GM23338 (cell line): ENCODE measurements around the gene ATG4B.

Experiments used
- CREB1 ChIP-seq: fragments of 250-450 bp; sonication (Bioruptor Pico); IDR thresholded peaks from 2 replicates; pipeline ENCODE4 v1.5.0; 2020; ENCODE audit warnings: low read depth, mild to moderate bottlenecking, moderate library complexity
- CTCF ChIP-seq, 2 experiments: fragments of 200-600 bp in 1 of 2; sonication (generic) in 1 of 2; conservative IDR thresholded peaks; 2 replicates each; pipeline versions ENCODE4 v1.5.1 to v1.6.1; 2016 to 2017; ENCODE audit warnings: antibody characterized with exemption in 2 of 2, low read depth in 2 of 2, mild to moderate bottlenecking in 2 of 2, moderate library complexity in 1 of 2
- ETS1 ChIP-seq: IDR thresholded peaks from 2 replicates; pipeline ENCODE4 v1.6.1; 2016; ENCODE audit warnings: antibody characterized with exemption
- EZH2 ChIP-seq: fragments of 200-600 bp; sonication (generic); IDR thresholded peaks from one replicate; pipeline ENCODE4 v1.8.0; 2017; ENCODE audit warnings: antibody characterized with exemption, mild to moderate bottlenecking, low read depth; ENCODE audit not compliant: unreplicated experiment
- EZH2phosphoT487 ChIP-seq: fragments of 200-600 bp; sonication (generic); IDR thresholded peaks from one replicate; pipeline ENCODE4 v1.8.1; 2018; ENCODE audit warnings: antibody characterized with exemption; ENCODE audit not compliant: unreplicated experiment
- JUNB ChIP-seq: IDR thresholded peaks from one replicate; pipeline ENCODE4 v1.6.1; 2016; ENCODE audit warnings: antibody characterized with exemption; ENCODE audit not compliant: unreplicated experiment
- POLR2AphosphoS5 ChIP-seq: IDR thresholded peaks from 2 replicates; pipeline ENCODE4 v1.6.1; 2016; ENCODE audit warnings: antibody characterized with exemption, low read depth
- REST ChIP-seq: IDR thresholded peaks from one replicate; pipeline ENCODE4 v1.6.1; 2018; ENCODE audit warnings: antibody characterized with exemption; ENCODE audit not compliant: unreplicated experiment
- STAT1 ChIP-seq: IDR thresholded peaks from one replicate; pipeline ENCODE4 v1.6.1; 2016; ENCODE audit warnings: antibody characterized with exemption; ENCODE audit not compliant: unreplicated experiment
- ZNF114 ChIP-seq: fragments of 250-450 bp; sonication (Bioruptor Pico); IDR thresholded peaks from 2 replicates; pipeline ENCODE4 v1.5.0; 2020; ENCODE audit warnings: mild to moderate bottlenecking, moderate library complexity
- ZNF331 ChIP-seq: fragments of 250-450 bp; sonication (Bioruptor Pico); IDR thresholded peaks from 2 replicates; pipeline ENCODE4 v1.5.0; 2020; ENCODE audit warnings: low read depth, mild to moderate bottlenecking, moderate library complexity

DNA sequence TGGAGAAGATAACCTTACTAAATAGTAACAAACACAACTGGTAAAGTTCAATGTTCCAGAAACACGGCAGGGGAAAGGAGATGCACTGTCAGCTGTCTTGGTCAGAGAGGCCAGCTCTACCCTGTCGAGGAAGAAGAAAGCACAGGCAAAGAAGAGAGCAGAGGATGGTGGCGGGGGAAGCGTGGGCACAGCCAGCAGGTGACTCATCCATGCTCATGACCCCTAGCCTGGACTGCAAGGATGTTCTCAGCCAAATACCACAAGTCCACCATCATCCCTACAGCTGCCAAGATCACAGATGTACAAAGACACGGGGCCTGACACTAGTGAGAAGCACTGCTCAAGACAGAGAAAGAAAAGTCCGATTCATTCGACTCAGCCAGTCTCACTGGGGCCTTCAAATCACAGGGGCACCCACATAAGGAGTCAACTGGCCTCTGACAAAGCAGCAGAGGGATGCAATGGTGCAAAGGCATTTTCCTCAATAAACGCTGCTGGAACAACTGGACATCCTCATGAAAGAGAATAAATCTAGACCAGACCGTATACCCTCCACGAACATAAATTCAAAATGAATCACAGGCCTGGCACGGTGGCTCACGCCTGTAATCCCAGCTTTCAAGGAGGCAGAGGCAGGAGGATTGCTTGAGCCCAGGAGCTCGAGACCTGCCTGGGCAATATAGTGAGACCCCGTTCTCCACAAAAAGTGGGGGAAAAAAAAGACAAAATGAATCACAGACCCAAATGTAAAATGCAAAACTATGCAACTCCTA lies 43.5 kb downstream of the ATG4B start:
- TF ChIP-seq ETS1 (no peak), CTCF (conservative IDR thresholded peaks at IDR 0.05; ENCODE audit: low read depth in 2 of 2) (no peak), CREB1 (CRISPR knock-in tag) (no peak), REST (no peak), POLR2AphosphoS5 (no peak), EZH2 (no peak), EZH2phosphoT487 (no peak), ZNF331 (no peak), ZNF114 (no peak), JUNB (no peak), STAT1 (no peak)
